Stimulated activated memory B cell treated with anti-CD40 and anti-IgM and Interleukin-4, amounts not matched to agents 10 μg/mL and 1 μg/mL and 100 μg/mL, for 72 hours (primary cell): ENCODE measurements around the gene RND3.

ENCODE experiments used
- ATAC-seq: fragments of 150-1000 bp; cut with Tn5 transposase; 2 replicates; pipeline ENCODE4 v1.10.0; 2021
- H3K27ac Mint-ChIP-seq: one replicate; pipeline ENCODE4 v1.8.0; 2022; ENCODE audit warnings: mild to moderate bottlenecking, mixed read lengths
- H3K27me3 Mint-ChIP-seq: one replicate; pipeline ENCODE4 v1.8.0; 2022; ENCODE audit warnings: mixed read lengths
- H3K36me3 Mint-ChIP-seq: one replicate; pipeline ENCODE4 v1.8.0; 2022; ENCODE audit warnings: mixed read lengths
- H3K4me1 Mint-ChIP-seq: one replicate; pipeline ENCODE4 v1.8.0; 2022; ENCODE audit warnings: mixed read lengths
- H3K4me3 Mint-ChIP-seq: one replicate; pipeline ENCODE4 v1.8.0; 2022; ENCODE audit warnings: mild to moderate bottlenecking, moderate library complexity, mixed read lengths
- H3K9me3 Mint-ChIP-seq: one replicate; pipeline ENCODE4 v1.8.0; 2022; ENCODE audit warnings: mixed read lengths

RND3 gene

GRCh38 chr2:150472511-150472899, 15.0 kb downstream of the RND3 start:
- no peak for ATAC-seq
- Mint-ChIP-seq H3K4me3 (no peak overlapping the region), H3K4me1 (no peaks in the 10 kb centered on the region), H3K36me3 (no peaks in the 10 kb centered on the region), H3K9me3 (peaks cover 4% of the 10 kb centered on the region), H3K27me3 (no peaks in the 10 kb centered on the region), H3K27ac (no peak overlapping the region)

- H3K4me3 Mint-ChIP-seq: no peak overlapping the region
- no peaks in the 10 kb centered on the region for H3K4me1 Mint-ChIP-seq
- peaks cover 4% of the 10 kb centered on the region for H3K9me3 Mint-ChIP-seq
- no peak overlapping the region for H3K27ac Mint-ChIP-seq
- no peak for ATAC-seq
- no peaks in the 10 kb centered on the region for H3K36me3 Mint-ChIP-seq
- no peaks in the 10 kb centered on the region for H3K27me3 Mint-ChIP-seq
Measured at GRCh38 chr2:150471813-150472510, 15.5 kb downstream of the RND3 start.

- Mint-ChIP-seq H3K27ac (no peak overlapping the region), H3K27me3 (no peaks in the 10 kb centered on the region), H3K4me1 (no peaks in the 10 kb centered on the region), H3K9me3 (peaks cover 4% of the 10 kb centered on the region), H3K36me3 (no peaks in the 10 kb centered on the region), H3K4me3 (no peak overlapping the region)
- no peak for ATAC-seq
Measured at GRCh38 chr2:150470435-150470834, 17.0 kb downstream of the RND3 start.

- Mint-ChIP-seq H3K27me3 (no peaks in the 10 kb centered on the region), H3K4me3 (no peak overlapping the region), H3K36me3 (no peaks in the 10 kb centered on the region), H3K4me1 (no peaks in the 10 kb centered on the region), H3K27ac (no peak overlapping the region), H3K9me3 (peaks cover 4% of the 10 kb centered on the region)
- ATAC-seq: no peak
Measured at GRCh38 chr2:150469706-150470274, 17.7 kb downstream of the RND3 start.

GRCh38 chr2:150468350-150468960, 19.0 kb downstream of the RND3 start:
- Mint-ChIP-seq H3K4me3 (no peak overlapping the region), H3K27me3 (no peaks in the 10 kb centered on the region), H3K9me3 (no peaks in the 10 kb centered on the region), H3K27ac (no peak overlapping the region), H3K36me3 (no peaks in the 10 kb centered on the region), H3K4me1 (no peaks in the 10 kb centered on the region)
- ATAC-seq: no peak

GRCh38 chr2:150467621-150467963, 19.9 kb downstream of the RND3 start:
- H3K4me1 Mint-ChIP-seq: no peaks in the 10 kb centered on the region
- no peaks in the 10 kb centered on the region for H3K36me3 Mint-ChIP-seq
- no peak overlapping the region for H3K27ac Mint-ChIP-seq
- no peak for ATAC-seq
- no peak overlapping the region for H3K4me3 Mint-ChIP-seq
- no peaks in the 10 kb centered on the region for H3K27me3 Mint-ChIP-seq
- H3K9me3 Mint-ChIP-seq: no peaks in the 10 kb centered on the region

DNA sequence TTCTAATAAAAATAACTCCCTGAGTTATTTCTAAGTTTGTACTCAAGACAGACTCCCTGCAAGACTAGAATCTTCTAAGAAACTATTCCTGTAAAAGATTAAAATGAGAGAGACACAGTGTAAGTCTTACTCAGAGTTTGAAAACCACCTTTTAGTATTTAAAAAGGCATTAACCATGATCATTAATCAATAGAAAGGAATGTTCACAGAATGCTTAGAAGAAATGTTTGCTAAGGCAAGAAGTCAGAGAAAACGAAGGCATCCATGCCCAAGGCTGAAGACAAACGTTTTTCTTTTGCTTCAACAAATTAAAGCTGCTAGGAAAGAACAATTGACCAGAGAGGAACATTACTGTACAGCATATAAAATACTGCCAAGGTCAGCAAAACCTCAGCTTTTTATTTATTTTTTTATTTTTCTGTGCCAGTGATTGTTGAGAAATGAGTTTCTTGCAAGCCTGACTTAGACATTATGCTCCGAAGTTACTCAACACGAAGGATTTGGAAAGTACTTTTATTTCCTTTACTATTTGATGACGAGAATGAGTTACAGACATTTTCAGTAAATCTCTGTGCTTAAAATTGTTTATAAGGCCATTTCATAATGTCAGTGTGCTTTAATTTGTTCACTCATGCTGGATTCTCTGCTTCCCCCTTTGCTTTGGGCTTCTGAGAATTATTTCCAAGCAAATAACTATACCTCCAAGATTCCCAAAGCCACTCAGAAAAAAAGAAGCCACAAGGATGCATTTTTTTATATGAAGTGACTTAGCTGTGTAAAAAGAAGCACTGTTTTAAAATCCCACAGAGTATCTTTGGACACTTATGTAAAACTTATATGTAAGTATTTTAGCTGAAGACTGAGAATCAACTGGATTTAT, 20.5 kb downstream of the RND3 start:
- no peaks in the 10 kb centered on the region for H3K4me1 Mint-ChIP-seq
- H3K4me3 Mint-ChIP-seq: no peak overlapping the region
- H3K9me3 Mint-ChIP-seq: no peaks in the 10 kb centered on the region
- no peak for ATAC-seq
- H3K27ac Mint-ChIP-seq: no peak overlapping the region
- H3K27me3 Mint-ChIP-seq: no peaks in the 10 kb centered on the region
- H3K36me3 Mint-ChIP-seq: no peaks in the 10 kb centered on the region

DNA sequence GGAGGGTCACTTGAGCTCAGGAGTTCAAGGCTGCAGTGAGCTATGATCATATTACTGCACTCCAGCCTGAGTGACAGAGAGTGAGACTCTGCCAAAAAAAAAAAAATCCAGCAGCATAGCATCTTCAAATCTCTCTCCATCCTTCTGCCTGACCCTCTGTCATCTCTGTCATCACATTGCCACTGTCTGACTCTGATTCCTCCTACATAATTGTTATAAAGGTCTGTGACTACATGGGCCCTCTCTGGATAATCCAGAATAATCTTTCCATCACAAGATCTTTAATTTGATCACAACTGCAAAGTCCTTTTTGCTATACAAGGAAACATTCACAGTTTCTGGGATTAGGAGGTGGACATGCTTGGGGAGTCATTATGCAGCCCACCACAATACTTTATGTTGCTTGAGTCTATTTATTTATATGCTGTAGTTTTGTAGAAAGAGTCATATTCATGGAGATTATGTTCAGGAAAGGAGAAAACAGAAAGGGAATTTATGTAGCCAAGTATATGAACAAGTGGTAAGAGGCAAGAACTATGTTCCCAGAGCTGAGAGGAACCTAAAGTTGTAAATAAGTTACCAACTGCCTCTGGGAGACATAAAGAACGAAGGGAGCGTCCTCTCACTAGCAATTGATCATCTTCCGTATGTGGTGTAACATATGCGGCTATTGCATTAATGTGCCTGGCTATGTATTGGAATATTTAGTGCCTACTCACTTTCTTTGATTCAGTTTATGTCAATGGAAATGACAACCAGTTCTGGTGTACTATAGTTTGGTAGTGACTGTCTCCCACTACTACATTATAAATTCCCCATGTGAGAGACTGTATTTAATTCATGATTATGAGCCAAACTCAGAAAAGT, 21.5 kb downstream of the RND3 start:
- Mint-ChIP-seq H3K27me3 (no peaks in the 10 kb centered on the region), H3K4me3 (no peak overlapping the region), H3K36me3 (no peaks in the 10 kb centered on the region), H3K4me1 (no peaks in the 10 kb centered on the region), H3K27ac (no peak overlapping the region), H3K9me3 (no peaks in the 10 kb centered on the region)
- ATAC-seq: no peak

GRCh38 chr2:150464986-150465385, 22.5 kb downstream of the RND3 start:
- Mint-ChIP-seq H3K4me1 (no peaks in the 10 kb centered on the region), H3K27ac (no peak overlapping the region), H3K27me3 (no peaks in the 10 kb centered on the region), H3K36me3 (no peaks in the 10 kb centered on the region), H3K4me3 (no peak overlapping the region), H3K9me3 (no peaks in the 10 kb centered on the region)
- ATAC-seq: no peak

DNA sequence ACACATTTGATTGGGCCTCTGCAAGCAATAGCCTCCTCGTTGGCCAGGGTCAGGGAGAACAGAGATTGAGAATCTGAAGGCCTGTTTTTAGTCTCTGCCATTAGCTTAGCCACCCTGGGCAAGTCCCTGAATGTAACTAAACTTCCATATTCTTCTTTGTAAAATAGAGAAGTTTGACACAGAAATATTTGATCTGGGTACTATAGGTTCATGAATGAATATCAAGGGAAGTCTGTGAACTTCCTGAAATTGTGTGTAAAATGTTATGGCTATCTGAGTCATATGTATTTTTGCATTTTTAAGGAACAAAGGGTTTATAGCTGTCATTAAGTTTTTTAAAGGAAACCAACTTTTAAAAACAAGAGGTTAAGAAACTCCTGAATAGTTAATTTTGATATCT, 23.2 kb downstream of the RND3 start:
- Mint-ChIP-seq H3K27me3 (no peaks in the 10 kb centered on the region), H3K9me3 (no peaks in the 10 kb centered on the region), H3K36me3 (no peaks in the 10 kb centered on the region), H3K4me1 (no peaks in the 10 kb centered on the region), H3K4me3 (no peak overlapping the region), H3K27ac (no peak overlapping the region)
- no peak for ATAC-seq

DNA sequence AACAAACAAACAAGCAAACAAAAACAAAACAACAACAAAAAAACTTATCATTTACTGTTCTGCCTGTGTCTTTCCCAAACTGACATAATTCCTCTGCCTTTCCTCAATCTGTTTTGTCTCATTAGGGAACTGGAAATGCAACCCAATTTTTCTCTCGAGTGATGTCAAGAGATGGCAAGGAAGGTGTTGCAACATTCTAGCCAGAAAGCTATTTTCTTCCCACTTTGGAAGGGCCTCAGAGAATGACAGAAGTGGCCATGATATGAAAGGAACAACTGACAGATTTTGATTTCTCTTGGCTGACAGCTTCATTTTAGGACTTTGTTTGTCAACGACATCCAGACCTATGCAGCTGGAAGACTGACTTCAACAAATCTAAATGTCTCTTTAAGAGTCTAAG, 24.7 kb downstream of the RND3 start:
- H3K36me3 Mint-ChIP-seq: no peaks in the 10 kb centered on the region
- no peaks in the 10 kb centered on the region for H3K9me3 Mint-ChIP-seq

DNA sequence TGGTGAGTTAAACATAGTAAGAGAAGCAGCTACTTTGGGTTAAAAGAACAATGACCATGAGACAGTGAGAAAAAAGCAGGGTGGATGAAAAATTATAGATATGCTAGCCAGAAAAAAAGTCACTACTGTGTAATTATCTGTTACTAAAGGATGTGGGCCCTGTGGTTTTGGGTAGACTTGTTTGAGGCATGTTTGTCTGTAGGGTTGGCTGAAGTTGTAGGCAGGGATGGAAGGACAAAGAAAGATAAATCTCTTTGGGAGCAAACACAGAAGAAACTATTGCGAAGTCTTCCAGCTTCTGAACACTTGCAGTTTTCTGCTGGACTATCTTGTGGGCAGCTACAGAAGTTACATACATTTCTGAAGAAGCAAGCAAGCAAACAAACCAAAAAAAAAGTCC, 28.2 kb downstream of the RND3 start:
- Mint-ChIP-seq H3K4me3 (no peak overlapping the region), H3K27me3 (no peaks in the 10 kb centered on the region), H3K36me3 (no peaks in the 10 kb centered on the region), H3K4me1 (no peaks in the 10 kb centered on the region), H3K27ac (no peak overlapping the region), H3K9me3 (peaks cover 4% of the 10 kb centered on the region)
- ATAC-seq: no peak

More for the DNA sequence above, 24.7 kb downstream of the RND3 start:
- H3K4me1 Mint-ChIP-seq: no peaks in the 10 kb centered on the region
- no peak for ATAC-seq
- no peak overlapping the region for H3K4me3 Mint-ChIP-seq
- no peaks in the 10 kb centered on the region for H3K27me3 Mint-ChIP-seq
- no peak overlapping the region for H3K27ac Mint-ChIP-seq

DNA sequence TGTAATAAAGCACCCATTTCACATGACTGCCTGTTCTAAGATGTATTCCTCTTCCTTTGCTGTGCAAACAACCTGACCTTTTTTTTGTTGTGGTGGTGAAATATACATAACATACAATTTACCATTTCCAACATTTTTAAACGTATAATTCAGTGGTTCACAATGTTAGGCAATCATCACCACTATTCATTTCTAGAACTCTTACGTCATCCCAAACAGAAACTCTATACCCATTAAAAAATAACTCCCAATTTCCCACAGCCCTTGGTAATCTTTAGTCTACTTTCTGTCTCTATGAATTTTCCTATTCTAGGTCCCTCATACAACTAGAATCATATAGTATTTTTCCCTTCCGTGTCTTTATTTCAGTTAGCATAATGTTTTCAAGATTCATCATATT, 36.7 kb downstream of the RND3 start:
- ATAC-seq: no peak
- Mint-ChIP-seq H3K4me1 (no peaks in the 10 kb centered on the region), H3K4me3 (no peak overlapping the region), H3K27ac (no peak overlapping the region), H3K36me3 (no peaks in the 10 kb centered on the region), H3K27me3 (no peaks in the 10 kb centered on the region), H3K9me3 (no peaks in the 10 kb centered on the region)

DNA sequence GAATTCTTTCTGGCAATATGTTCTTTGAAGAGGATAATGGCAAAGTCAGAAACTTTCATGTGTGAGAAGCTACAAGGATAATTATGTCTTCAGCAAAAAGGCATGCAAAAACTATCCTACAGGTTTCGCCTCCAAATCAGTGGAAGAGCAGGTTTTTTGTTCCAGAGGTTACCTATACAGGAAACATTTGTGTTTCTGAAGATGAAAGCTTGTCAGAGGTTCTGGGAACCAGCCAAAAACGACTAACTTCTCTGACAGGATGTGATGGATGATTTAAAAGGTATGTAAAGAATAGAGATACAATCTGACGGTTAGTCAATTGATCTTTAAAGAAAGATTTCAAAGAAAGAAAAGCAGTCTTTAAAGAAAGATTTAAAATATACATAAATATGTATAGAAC, 37.6 kb downstream of the RND3 start:
- H3K27ac Mint-ChIP-seq: no peak overlapping the region

DNA sequence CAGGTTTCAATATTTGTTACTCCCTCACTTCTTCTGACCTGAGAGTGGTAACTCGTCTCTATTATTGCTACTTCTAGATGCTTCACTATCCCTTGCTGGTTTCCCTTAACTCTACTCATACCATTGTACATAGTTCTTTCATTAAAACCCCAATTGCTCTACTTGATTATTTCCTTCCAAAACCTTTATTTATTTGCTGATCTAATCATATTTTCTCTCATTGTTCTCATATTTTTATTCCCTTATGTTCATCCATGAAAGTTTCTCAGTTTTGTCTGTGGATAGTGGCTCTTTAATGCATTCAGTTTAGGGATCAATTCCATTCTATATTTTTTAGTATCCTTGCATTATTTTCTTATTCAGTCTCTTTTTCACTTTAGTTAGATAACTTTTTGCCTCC, 42.1 kb downstream of the RND3 start:
- peaks cover 4% of the 10 kb centered on the region for H3K9me3 Mint-ChIP-seq
- ATAC-seq: no peak
- no peak overlapping the region for H3K4me3 Mint-ChIP-seq
- no peaks in the 10 kb centered on the region for H3K4me1 Mint-ChIP-seq
- H3K27me3 Mint-ChIP-seq: no peaks in the 10 kb centered on the region
- H3K36me3 Mint-ChIP-seq: no peaks in the 10 kb centered on the region
- no peak overlapping the region for H3K27ac Mint-ChIP-seq

More for the DNA sequence above, 37.6 kb downstream of the RND3 start:
- Mint-ChIP-seq H3K27me3 (no peaks in the 10 kb centered on the region), H3K36me3 (no peaks in the 10 kb centered on the region), H3K4me1 (no peaks in the 10 kb centered on the region), H3K9me3 (peaks cover 4% of the 10 kb centered on the region), H3K4me3 (no peak overlapping the region)
- ATAC-seq: no peak
